Measurements from ENCODE around the gene TMSB15A. TPM values are rescaled to one million over a fixed set of nuclear protein-coding genes. Genes with fewer than 3 reads are reported as not detected.
A peak's percentile ranks its signal among the peaks of the same experiment; 100 is the strongest.
"Not testable (repeated sequence)": the region's sequence is repeated elsewhere in the genome, so short reads cannot be mapped to it uniquely, and the experiment has no call there.

Gene TMSB15A
- 10 to 100 TPM; 62.7 to 74.0 (median 69.3) TPM for polyA plus RNA-seq (ENCODE audit: insufficient read length in 4 of 4)

- peak; percentile 43 to 60 (median 52) for DNase-seq (ENCODE audit: low read depth in 4 of 4, low spot score in 3 of 4)
Observed at GRCh38 chrX:102515975-102516941, at the start of gene TMSB15A. TSS of gene TMSB15A (minus strand) at chrX:102516739.

DNA sequence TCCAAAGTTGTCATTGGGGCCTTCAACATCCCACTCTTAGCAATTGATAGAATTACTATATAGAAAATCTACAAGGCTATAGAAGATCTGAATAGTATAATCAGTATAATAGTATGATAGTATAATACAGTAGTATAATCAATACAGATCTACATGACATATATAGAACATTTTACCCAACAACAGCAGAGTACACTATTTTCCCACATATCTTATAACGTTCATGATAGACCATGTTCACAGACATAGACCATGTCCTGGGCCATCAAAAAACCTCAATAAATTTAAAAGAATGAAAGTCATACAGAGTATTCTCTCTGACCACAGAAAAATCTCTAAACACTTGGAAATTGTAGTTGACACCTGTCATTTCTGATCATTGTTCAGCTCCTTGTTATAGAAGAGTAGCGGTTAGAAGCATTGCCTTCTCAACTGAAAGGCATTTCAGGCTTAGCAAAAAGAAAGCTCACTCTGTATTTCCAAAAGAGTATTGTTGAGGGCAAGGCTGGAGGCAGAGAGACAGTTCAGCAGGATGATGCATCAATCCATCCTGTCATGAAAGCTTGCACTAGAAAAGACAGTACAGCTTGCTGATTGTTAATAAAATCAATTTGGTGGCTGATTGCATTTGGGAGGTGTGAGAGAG lies 44.0 kb upstream of the TMSB15A start:
- no peak for DNase-seq (ENCODE audit: low read depth in 4 of 4, low spot score in 3 of 4)

DNA sequence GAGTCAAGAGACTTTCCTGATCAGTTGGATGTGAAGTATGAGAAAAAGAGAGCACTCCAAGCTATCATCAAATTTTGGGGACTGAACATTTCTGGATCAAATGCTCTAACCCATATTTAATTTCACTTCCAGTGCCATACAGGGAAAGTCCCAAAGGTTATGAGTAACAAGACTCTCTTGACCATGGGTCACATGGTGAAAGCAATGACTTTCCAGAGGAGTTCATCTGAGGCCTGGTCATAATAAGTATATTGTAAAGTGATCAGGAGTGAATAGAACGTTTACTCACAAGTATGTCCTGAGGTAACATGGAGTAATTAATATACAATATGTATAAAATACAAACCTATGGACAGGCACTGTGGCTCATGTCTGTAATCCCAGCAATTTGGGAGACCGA lies 42.1 kb upstream of the TMSB15A start:
- DNase-seq (ENCODE audit: low read depth in 4 of 4, low spot score in 3 of 4), result no peak

DNA sequence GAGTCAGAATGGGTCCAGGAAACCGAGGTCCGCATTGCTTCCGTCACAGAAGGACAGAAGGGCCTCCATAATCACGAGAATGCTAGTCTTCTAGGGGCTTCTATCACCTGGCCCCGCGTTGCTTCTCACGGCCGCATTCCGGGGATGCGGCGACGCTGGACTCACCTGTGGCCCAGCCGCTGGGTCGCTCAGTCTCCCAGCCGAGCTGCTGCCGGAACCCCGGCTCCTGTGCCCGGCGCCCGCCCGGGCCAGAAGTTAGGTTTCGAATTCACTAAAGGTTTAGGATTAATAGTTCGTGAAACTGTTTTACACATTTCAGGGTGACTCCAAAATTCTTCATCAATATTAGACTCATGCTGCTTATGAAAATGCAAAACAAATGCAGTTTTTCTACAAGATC lies 31.7 kb upstream of the TMSB15A start:
- DNase-seq (ENCODE audit: low read depth in 4 of 4, low spot score in 3 of 4), result no peak

GRCh38 chrX:102546828-102547493 lies 30.4 kb upstream of the TMSB15A start:
- peak in 1 of 4 donors; percentile 2 for DNase-seq (ENCODE audit: low read depth in 4 of 4, low spot score in 3 of 4)

DNA sequence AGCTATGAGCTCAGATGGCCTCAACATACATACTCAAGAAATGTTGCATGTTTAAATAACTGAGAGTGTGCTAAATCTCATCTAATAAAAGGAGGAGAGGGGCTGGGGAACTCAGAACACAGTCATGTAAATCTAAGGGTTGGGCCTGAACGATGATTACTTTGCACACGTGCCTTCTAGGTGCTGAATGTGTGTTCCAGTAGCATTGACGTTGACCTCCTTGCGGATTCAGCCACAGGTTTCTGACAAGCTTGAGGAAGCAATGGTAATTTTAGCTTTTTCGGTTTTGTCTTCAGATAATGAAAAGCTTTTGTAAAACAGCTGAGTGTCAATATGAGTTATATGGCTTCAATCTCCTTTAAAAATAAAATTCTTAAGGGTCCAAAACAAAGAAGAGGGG lies 29.6 kb upstream of the TMSB15A start:
- DNase-seq (ENCODE audit: low read depth in 4 of 4, low spot score in 3 of 4), result not testable (repeated sequence)

GRCh38 chrX:102535958-102536357 lies 19.4 kb upstream of the TMSB15A start:
- DNase-seq (ENCODE audit: low read depth in 4 of 4, low spot score in 3 of 4), result no peak

GRCh38 chrX:102517326-102517725 lies 787 bp upstream of the TMSB15A start:
- peak in 2 of 4 donors; percentile 1 for DNase-seq (ENCODE audit: low read depth in 4 of 4, low spot score in 3 of 4)

GRCh38 chrX:102514536-102514935 lies 2.0 kb downstream of the TMSB15A start:
- no peak for DNase-seq (ENCODE audit: low read depth in 4 of 4, low spot score in 3 of 4)

GRCh38 chrX:102498732-102499131 lies 17.8 kb downstream of the TMSB15A start:
- DNase-seq (ENCODE audit: low read depth in 4 of 4, low spot score in 3 of 4), result no peak

DNA sequence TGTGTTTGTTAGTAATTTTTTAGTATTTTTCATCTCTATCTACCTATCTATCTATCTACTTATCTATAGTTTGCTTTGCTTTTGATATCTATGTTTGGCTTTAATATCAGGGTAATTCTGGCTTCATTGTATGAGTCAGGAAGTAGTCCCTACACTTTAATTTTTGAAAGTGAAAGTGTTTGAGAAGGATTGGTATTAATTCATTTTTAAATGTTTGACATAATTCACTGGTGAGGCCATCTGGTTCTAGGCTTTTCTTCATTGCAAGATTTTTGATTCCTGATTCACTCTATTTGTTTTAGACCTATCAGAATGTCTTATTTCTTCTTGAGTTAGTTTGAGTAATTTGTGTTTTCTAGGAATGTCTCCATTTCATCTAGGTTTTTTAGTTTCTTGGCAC lies 24.8 kb downstream of the TMSB15A start:
- no peak for DNase-seq (ENCODE audit: low read depth in 4 of 4, low spot score in 3 of 4)

DNA sequence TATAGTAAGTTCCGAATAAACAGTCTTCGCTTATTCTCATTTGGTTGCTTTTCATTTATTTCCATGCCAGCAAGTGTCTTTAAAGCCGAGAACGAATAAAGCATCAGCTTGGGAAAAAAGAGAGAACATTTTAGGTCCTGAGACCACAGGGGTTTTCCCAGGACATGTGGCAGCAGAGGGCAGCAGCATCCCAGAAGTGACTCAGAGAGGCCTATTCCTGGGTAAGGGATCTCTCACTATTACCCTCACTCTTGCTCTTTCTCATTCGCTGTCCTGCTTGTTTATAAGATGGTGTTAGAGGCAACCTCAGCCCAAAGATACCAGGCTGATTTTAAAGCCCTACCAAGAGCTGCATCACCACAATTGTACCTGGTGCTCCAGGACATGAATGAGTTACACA lies 37.8 kb downstream of the TMSB15A start:
- DNase-seq (ENCODE audit: low read depth in 4 of 4, low spot score in 3 of 4), result not testable (repeated sequence)

DNA sequence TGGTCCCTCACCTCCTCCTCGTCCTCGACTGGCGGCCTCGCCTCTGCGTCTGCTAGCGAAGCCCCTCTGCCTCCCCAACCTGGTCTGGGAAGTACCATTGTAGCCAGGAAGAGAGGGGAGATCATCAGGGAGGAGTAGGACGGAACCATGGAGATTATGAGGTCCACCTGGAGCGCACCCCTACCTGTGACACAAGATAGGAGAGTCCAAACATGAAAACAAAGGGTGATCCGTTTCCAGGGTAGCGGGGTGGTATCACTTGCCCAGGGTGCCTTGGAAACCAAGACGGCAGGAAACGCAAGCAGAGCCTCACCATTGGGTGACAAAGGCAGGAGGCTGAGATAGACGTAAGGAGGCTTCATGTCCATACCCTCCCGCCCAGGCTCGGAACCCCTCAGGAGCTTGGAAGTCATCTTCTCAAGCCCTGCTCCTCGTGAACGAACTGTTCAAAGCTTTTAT lies 44.7 kb downstream of the TMSB15A start, which contains the start of gene TCP11X2:
Gene TCP11X2 (minus strand): TSS at position 51 of the 459 bp plus-strand sequence.
- DNase-seq (ENCODE audit: low read depth in 4 of 4, low spot score in 3 of 4), result not testable (repeated sequence)

DNA sequence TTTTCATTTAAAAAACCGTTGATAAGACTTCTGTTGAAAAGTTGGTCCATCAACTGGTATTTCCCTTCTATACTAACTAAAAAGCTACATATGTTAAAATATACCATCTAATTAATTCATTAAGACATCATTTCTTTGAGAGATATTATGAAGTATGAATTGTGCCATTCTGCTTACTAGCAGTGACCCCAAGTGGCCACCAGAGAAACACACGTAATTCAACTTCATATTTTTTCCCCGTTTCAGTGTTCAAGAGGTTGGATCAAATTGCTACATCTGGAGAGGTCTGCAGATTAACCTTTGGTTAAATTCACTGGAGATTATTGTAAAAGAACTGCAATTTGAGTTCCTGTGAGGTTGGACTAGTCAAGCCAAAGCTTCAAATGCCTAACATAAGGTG lies 46.3 kb downstream of the TMSB15A start:
- DNase-seq (ENCODE audit: low read depth in 4 of 4, low spot score in 3 of 4), result not testable (repeated sequence)

Other genes starting within 250 kb of the TMSB15A start
- gene NXF2B, start 76.7 kb downstream of the TMSB15A start, polyA plus RNA-seq (ENCODE audit: insufficient read length in 4 of 4), result 1 to 10 TPM in 2 of 4 donors, under 1 TPM in 2; 0.30 to 1.9 (median 0.92) TPM
- gene TCP11X2, start 44.9 kb downstream of the TMSB15A start, polyA plus RNA-seq (ENCODE audit: insufficient read length in 4 of 4), result 1 to 10 TPM in 2 of 4 donors, under 1 TPM in 2; 0.58 to 1.2 (median 0.89) TPM
- 10 to 100 TPM; 14.0 to 17.2 (median 16.3) TPM for gene ARMCX5, start 82.8 kb upstream of the TMSB15A start, polyA plus RNA-seq (ENCODE audit: insufficient read length in 4 of 4)
- gene GPRASP1, start 134.7 kb upstream of the TMSB15A start, polyA plus RNA-seq (ENCODE audit: insufficient read length in 4 of 4), result 10 to 100 TPM; 10.2 to 14.4 (median 12.1) TPM
- gene GPRASP2, start 195.7 kb upstream of the TMSB15A start, polyA plus RNA-seq (ENCODE audit: insufficient read length in 4 of 4), result 10 to 100 TPM; 40.2 to 44.7 (median 40.7) TPM
- 10 to 100 TPM; 16.7 to 22.5 (median 20.0) TPM for gene GPRASP3, start 204.0 kb upstream of the TMSB15A start, polyA plus RNA-seq (ENCODE audit: insufficient read length in 4 of 4)

All from right renal pelvis (tissue), 4 donors.